ENCODE measurements around the gene USP40.

DNA sequence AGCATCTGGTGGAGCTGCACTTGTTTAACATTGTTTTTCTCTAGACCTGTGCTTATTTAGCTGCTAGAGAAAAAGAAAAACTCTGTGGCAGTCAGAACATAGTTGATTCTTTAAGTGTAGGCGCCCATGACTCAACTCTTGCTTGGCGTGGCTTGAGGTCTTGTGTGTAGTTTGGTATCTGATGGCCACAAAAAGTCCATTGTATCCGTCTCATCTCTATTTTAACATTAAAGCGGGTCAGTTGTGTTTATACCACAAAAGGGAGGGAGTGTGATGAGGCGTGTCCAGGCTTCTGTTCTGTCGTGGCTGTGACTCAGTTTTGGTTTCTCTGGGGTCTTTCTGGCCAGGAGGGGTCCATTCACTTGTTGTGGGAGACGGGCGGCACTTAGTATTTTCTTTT lies 26.6 kb upstream of the USP40 start:
- TF ChIP-seq, protein P1, sequence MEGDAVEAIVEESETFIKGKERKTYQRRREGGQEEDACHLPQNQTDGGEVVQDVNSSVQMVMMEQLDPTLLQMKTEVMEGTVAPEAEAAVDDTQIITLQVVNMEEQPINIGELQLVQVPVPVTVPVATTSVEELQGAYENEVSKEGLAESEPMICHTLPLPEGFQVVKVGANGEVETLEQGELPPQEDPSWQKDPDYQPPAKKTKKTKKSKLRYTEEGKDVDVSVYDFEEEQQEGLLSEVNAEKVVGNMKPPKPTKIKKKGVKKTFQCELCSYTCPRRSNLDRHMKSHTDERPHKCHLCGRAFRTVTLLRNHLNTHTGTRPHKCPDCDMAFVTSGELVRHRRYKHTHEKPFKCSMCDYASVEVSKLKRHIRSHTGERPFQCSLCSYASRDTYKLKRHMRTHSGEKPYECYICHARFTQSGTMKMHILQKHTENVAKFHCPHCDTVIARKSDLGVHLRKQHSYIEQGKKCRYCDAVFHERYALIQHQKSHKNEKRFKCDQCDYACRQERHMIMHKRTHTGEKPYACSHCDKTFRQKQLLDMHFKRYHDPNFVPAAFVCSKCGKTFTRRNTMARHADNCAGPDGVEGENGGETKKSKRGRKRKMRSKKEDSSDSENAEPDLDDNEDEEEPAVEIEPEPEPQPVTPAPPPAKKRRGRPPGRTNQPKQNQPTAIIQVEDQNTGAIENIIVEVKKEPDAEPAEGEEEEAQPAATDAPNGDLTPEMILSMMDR (IDR thresholded peaks at IDR 0.05): no peak
- no peak for TF ChIP-seq POLR2A (IDR thresholded peaks at IDR 0.05)

Data from testis (tissue), 2 donors.